ENCODE data around the gene SLC5A8.

- TF ChIP-seq ZNF561 (tag by site-specific recombination; IDR thresholded peaks at IDR 0.05; ENCODE audit: borderline replicate concordance) (no peak), HIC1 (tag by site-specific recombination; IDR thresholded peaks at IDR 0.05) (no peak), CTCF (tag by site-specific recombination; IDR thresholded peaks at IDR 0.05) (no peak), ZNF488 (tag by site-specific recombination; IDR thresholded peaks at IDR 0.05) (no peak), ZSCAN18 (tag by site-specific recombination; IDR thresholded peaks at IDR 0.05) (no peak), ZNF239 (tag by site-specific recombination; IDR thresholded peaks at IDR 0.05) (no peak), ZNF274 (IDR thresholded peaks at IDR 0.05; ENCODE audit: low read length) (no peak), ZNF274 (tag by site-specific recombination; IDR thresholded peaks at IDR 0.05; ENCODE audit: borderline replicate concordance) (no peak), REST (tag by site-specific recombination; IDR thresholded peaks at IDR 0.05) (no peak), ZBTB7A (tag by site-specific recombination; IDR thresholded peaks at IDR 0.05; ENCODE audit: low read depth) (no peak)
Observed at GRCh38 chr12:101168001-101168400, 42.0 kb downstream of the SLC5A8 start.
